Measurements from ENCODE around the gene SEL1L3.

GRCh38 chr4:25800245-25800644, 62.5 kb downstream of the SEL1L3 start:
- TF ChIP-seq CTCF (IDR thresholded peaks at IDR 0.05) = no peak
- no peak for TF ChIP-seq POLR2AphosphoS5 (IDR thresholded peaks at IDR 0.05; ENCODE audit: insufficient read depth in 1 of 2, low read depth in 1 of 2)
